Liver (tissue), 9 donors: ENCODE results near the gene OLFML2B. TPM values are rescaled to one million over a fixed set of nuclear protein-coding genes. Genes with fewer than 3 reads are reported as not detected.

Source experiments
- DNase-seq: peaks from one replicate; pipeline ENCODE4 v3.0.0-alpha.2; 2017; ENCODE audit warnings: low spot score
- H3K27ac ChIP-seq, 2 donors: one replicate each; pipeline ENCODE4 v1.7.0; 2013; ENCODE audit warnings: inconsistent platforms in 2 of 2, low read length in 2 of 2, control low read depth in 1 of 2, low read depth in 1 of 2, mild to moderate bottlenecking in 1 of 2
- H3K27me3 ChIP-seq, 4 donors: one replicate each; pipeline versions ENCODE4 v1.6.1 to v1.7.0; 2013; ENCODE audit warnings: low read length in 3 of 4, inconsistent platforms in 1 of 4, mild to moderate bottlenecking in 1 of 4, moderate library complexity in 1 of 4; ENCODE audit not compliant: control insufficient read depth in 4 of 4, insufficient read depth in 4 of 4
- H3K36me3 ChIP-seq, 4 donors: one replicate each; pipeline versions ENCODE4 v1.6.1 to v1.7.0; 2013; ENCODE audit warnings: low read length in 3 of 4, mild to moderate bottlenecking in 3 of 4, low read depth in 1 of 4, moderate library complexity in 1 of 4; ENCODE audit not compliant: control insufficient read depth in 4 of 4, insufficient read depth in 3 of 4
- H3K4me1 ChIP-seq, 4 donors: one replicate each; pipeline versions ENCODE4 v1.6.1 to v1.7.0; 2013; ENCODE audit warnings: low read length in 3 of 4, mild to moderate bottlenecking in 3 of 4, moderate library complexity in 1 of 4; ENCODE audit not compliant: control insufficient read depth in 4 of 4, insufficient read depth in 4 of 4
- H3K4me3 ChIP-seq, 3 donors: one replicate each; pipeline versions ENCODE4 v1.6.1 to v1.7.0; 2013; ENCODE audit warnings: low read length in 3 of 3, control low read depth in 1 of 3, low read depth in 1 of 3, mild to moderate bottlenecking in 1 of 3
- H3K9ac ChIP-seq, 2 donors: one replicate each; pipeline ENCODE4 v1.7.0; 2013; ENCODE audit warnings: low read length in 2 of 2, mild to moderate bottlenecking in 2 of 2, moderate library complexity in 2 of 2, control low read depth in 1 of 2, low read depth in 1 of 2
- H3K9me3 ChIP-seq, 4 donors: one replicate each; pipeline versions ENCODE4 v1.6.1 to v1.7.0; 2013; ENCODE audit warnings: low read length in 3 of 4; ENCODE audit not compliant: control insufficient read depth in 4 of 4
- EGR1 ChIP-seq, 2 donors: IDR thresholded peaks; 2 replicates each; pipeline ENCODE4 v1.6.1; 2016 to 2018; ENCODE audit warnings: antibody characterized with exemption in 2 of 2, low read depth in 2 of 2
- FOXA1 ChIP-seq: IDR thresholded peaks from 2 replicates; pipeline ENCODE4 v1.6.1; 2016; ENCODE audit warnings: antibody characterized with exemption
- FOXA2 ChIP-seq: IDR thresholded peaks from 2 replicates; pipeline ENCODE4 v1.6.1; 2016; ENCODE audit warnings: antibody characterized with exemption
- GABPA ChIP-seq, 2 donors: IDR thresholded peaks in 1 of 2; conservative IDR thresholded peaks in 1 of 2; 2 replicates each; pipeline ENCODE4 v1.6.1; 2016; ENCODE audit warnings: antibody characterized with exemption in 2 of 2, mild to moderate bottlenecking in 1 of 2, moderate library complexity in 1 of 2
- HNF4A ChIP-seq, 2 donors: conservative IDR thresholded peaks; 2 replicates each; pipeline ENCODE4 v1.6.1; 2016; ENCODE audit warnings: antibody characterized with exemption in 2 of 2, mild to moderate bottlenecking in 2 of 2
- NR2F2 ChIP-seq: IDR thresholded peaks from 2 replicates; pipeline ENCODE4 v1.6.1; 2016; ENCODE audit warnings: antibody characterized with exemption
- RAD21 ChIP-seq, 2 donors: IDR thresholded peaks; 2 replicates each; pipeline ENCODE4 v1.6.1; 2016; ENCODE audit warnings: antibody characterized with exemption in 2 of 2, mild to moderate bottlenecking in 2 of 2
- REST ChIP-seq: IDR thresholded peaks from 2 replicates; pipeline ENCODE4 v1.6.1; 2016; ENCODE audit warnings: antibody characterized with exemption, mild to moderate bottlenecking
- RXRA ChIP-seq, 2 donors: IDR thresholded peaks; 2 replicates each; pipeline ENCODE4 v1.6.1; 2017 to 2018; ENCODE audit warnings: antibody characterized with exemption in 2 of 2, mild to moderate bottlenecking in 1 of 2
- SP1 ChIP-seq: IDR thresholded peaks from 2 replicates; pipeline ENCODE4 v1.6.1; 2018; ENCODE audit warnings: antibody characterized with exemption, mild to moderate bottlenecking
- YY1 ChIP-seq: IDR thresholded peaks from 2 replicates; pipeline ENCODE4 v1.6.1; 2016; ENCODE audit warnings: antibody characterized with exemption, mild to moderate bottlenecking
- WGBS: extraction: QIAGEN DNeasy Blood & Tissue Kit; methylation state at CpG from one replicate; pipeline ENCODE4 v1.1.7; 2013; 5-methylcytosine and 5-hydroxymethylcytosine counted together
- polyA plus RNA-seq, 2 donors: library from polyadenylated mRNA; stranded (reverse) in 1 of 2; unstranded in 1 of 2; fragments of 200-250 nt in 1 of 2; fragments of >200 nt in 1 of 2; fragmentation: Nextera tagmentation in 1 of 2; extraction: Ambion mirVana in 1 of 2; gene quantifications; one replicate each; pipeline versions ENCODE4 v1.2.1 to v1.2.3, GENCODE V29; 2013 to 2015
- total RNA-seq, 2 donors: library from RNA; depleted of rRNA; stranded (reverse); fragments of >200 nt; gene quantifications; one replicate each; pipeline ENCODE4 v1.2.3, GENCODE V29; 2014
- TF ChIP-seq, protein P1 (sequence below): IDR thresholded peaks from 2 replicates; pipeline ENCODE4 v1.6.1; 2016; ENCODE audit warnings: antibody characterized with exemption
- TF ChIP-seq, protein P2 (sequence below): fragments of 150-350 bp; IDR thresholded peaks from 2 replicates; pipeline ENCODE4 v1.5.1; 2017; ENCODE audit warnings: improper control_type of control experiment, low read depth, low read length; ENCODE audit not compliant: missing input control
- TF ChIP-seq, protein P3 (sequence below): IDR thresholded peaks from 2 replicates; pipeline ENCODE4 v1.6.1; 2016; ENCODE audit warnings: antibody characterized with exemption
- donor health status: healthy.
- donor health status: healthy.
- donor health status: healthy.
- donor health status: healthy.
- donor health status: healthy.

The OLFML2B gene
- total and polyA plus RNA-seq, 4 donors: 0.54 to 0.84 (median 0.74) TPM

- no peak overlapping the region for H3K4me3 ChIP-seq
- H3K4me1 ChIP-seq: peaks cover 3 to 15% (median 14%) of the 10 kb centered on the region in 4 donors
- no peaks in the 10 kb centered on the region for H3K36me3 ChIP-seq
- H3K27me3 ChIP-seq: peaks cover 0 to 6% (median under 1%) of the 10 kb centered on the region in 4 donors
- DNase-seq: no peak
- 96% methylated on average over 3 of the region's 3 CpGs for WGBS
- no peak overlapping the region for H3K9ac ChIP-seq
- no peak for TF ChIP-seq YY1
- TF ChIP-seq, protein P1, sequence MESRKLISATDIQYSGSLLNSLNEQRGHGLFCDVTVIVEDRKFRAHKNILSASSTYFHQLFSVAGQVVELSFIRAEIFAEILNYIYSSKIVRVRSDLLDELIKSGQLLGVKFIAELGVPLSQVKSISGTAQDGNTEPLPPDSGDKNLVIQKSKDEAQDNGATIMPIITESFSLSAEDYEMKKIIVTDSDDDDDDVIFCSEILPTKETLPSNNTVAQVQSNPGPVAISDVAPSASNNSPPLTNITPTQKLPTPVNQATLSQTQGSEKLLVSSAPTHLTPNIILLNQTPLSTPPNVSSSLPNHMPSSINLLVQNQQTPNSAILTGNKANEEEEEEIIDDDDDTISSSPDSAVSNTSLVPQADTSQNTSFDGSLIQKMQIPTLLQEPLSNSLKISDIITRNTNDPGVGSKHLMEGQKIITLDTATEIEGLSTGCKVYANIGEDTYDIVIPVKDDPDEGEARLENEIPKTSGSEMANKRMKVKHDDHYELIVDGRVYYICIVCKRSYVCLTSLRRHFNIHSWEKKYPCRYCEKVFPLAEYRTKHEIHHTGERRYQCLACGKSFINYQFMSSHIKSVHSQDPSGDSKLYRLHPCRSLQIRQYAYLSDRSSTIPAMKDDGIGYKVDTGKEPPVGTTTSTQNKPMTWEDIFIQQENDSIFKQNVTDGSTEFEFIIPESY: no peak
- no peak for TF ChIP-seq RXRA (IDR thresholded peaks at IDR 0.05)
- no peak for TF ChIP-seq FOXA1
- no peak for TF ChIP-seq FOXA2
- TF ChIP-seq NR2F2: no peak
- no peak for TF ChIP-seq HNF4A (conservative IDR thresholded peaks at IDR 0.05)
- TF ChIP-seq, protein P2, sequence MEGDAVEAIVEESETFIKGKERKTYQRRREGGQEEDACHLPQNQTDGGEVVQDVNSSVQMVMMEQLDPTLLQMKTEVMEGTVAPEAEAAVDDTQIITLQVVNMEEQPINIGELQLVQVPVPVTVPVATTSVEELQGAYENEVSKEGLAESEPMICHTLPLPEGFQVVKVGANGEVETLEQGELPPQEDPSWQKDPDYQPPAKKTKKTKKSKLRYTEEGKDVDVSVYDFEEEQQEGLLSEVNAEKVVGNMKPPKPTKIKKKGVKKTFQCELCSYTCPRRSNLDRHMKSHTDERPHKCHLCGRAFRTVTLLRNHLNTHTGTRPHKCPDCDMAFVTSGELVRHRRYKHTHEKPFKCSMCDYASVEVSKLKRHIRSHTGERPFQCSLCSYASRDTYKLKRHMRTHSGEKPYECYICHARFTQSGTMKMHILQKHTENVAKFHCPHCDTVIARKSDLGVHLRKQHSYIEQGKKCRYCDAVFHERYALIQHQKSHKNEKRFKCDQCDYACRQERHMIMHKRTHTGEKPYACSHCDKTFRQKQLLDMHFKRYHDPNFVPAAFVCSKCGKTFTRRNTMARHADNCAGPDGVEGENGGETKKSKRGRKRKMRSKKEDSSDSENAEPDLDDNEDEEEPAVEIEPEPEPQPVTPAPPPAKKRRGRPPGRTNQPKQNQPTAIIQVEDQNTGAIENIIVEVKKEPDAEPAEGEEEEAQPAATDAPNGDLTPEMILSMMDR: no peak
- TF ChIP-seq SP1: no peak
- H3K9me3 ChIP-seq: peaks cover 0 to 2% (median 0%) of the 10 kb centered on the region in 4 donors
- H3K27ac ChIP-seq: no peak overlapping the region
These were observed 4.2 kb downstream of the OLFML2B start for GRCh38 chr1:162019446-162019845.

GRCh38 chr1:162019006-162019405 is 4.7 kb downstream of the OLFML2B start:
- no peak overlapping the region for H3K27ac ChIP-seq
- TF ChIP-seq, protein P2: no peak
- no peak for TF ChIP-seq FOXA2
- TF ChIP-seq EGR1 (IDR thresholded peaks at IDR 0.05; ENCODE audit: low read depth in 2 of 2): no peak
- no peak for TF ChIP-seq HNF4A (conservative IDR thresholded peaks at IDR 0.05)
- TF ChIP-seq, protein P1: no peak
- no peak for TF ChIP-seq FOXA1
- no peak for TF ChIP-seq REST
- no peak for TF ChIP-seq RAD21 (IDR thresholded peaks at IDR 0.05)
- TF ChIP-seq YY1: no peak
- TF ChIP-seq, protein P3, sequence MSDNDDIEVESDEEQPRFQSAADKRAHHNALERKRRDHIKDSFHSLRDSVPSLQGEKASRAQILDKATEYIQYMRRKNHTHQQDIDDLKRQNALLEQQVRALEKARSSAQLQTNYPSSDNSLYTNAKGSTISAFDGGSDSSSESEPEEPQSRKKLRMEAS: no peak
- TF ChIP-seq GABPA (IDR thresholded peaks at IDR 0.05 in 1 of 2, conservative IDR thresholded peaks at IDR 0.05 in 1 of 2): no peak
- 94% methylated on average over 4 of the region's 4 CpGs for WGBS
- H3K9me3 ChIP-seq: peaks cover 0 to 2% (median 0%) of the 10 kb centered on the region in 4 donors
- peaks cover 3 to 11% (median 10%) of the 10 kb centered on the region in 4 donors for H3K4me1 ChIP-seq
- no peaks in the 10 kb centered on the region for H3K36me3 ChIP-seq
- no peak for DNase-seq
- no peak overlapping the region for H3K9ac ChIP-seq
- no peak overlapping the region for H3K4me3 ChIP-seq
- H3K27me3 ChIP-seq: peaks cover 0 to 6% (median under 1%) of the 10 kb centered on the region in 4 donors
